PC-9 (cell line): ENCODE measurements around the gene AATF.

ENCODE experiments used
- EZH2 ChIP-seq: fragments of 200-600 bp; sonication (generic); IDR thresholded peaks from 2 replicates; pipeline ENCODE4 v1.8.0; 2017; ENCODE audit warnings: antibody characterized with exemption, low read depth
- TF ChIP-seq, protein P1 (sequence below): fragments of 200-600 bp; sonication (generic); conservative IDR thresholded peaks from 2 replicates; pipeline ENCODE4 v1.6.1; 2017; ENCODE audit warnings: mixed run types, antibody characterized with exemption, mild to moderate bottlenecking, moderate library complexity

GRCh38 chr17:37043201-37043600, 94.4 kb downstream of the AATF start:
- TF ChIP-seq, protein P1, sequence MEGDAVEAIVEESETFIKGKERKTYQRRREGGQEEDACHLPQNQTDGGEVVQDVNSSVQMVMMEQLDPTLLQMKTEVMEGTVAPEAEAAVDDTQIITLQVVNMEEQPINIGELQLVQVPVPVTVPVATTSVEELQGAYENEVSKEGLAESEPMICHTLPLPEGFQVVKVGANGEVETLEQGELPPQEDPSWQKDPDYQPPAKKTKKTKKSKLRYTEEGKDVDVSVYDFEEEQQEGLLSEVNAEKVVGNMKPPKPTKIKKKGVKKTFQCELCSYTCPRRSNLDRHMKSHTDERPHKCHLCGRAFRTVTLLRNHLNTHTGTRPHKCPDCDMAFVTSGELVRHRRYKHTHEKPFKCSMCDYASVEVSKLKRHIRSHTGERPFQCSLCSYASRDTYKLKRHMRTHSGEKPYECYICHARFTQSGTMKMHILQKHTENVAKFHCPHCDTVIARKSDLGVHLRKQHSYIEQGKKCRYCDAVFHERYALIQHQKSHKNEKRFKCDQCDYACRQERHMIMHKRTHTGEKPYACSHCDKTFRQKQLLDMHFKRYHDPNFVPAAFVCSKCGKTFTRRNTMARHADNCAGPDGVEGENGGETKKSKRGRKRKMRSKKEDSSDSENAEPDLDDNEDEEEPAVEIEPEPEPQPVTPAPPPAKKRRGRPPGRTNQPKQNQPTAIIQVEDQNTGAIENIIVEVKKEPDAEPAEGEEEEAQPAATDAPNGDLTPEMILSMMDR: no peak
- no peak for TF ChIP-seq EZH2
